Measurements from ENCODE around the gene ABCG1.

GRCh38 chr21:42343963-42344510, 125.1 kb downstream of the ABCG1 start:
- TF ChIP-seq POLR2AphosphoS5 (IDR thresholded peaks at IDR 0.05) (no peak), POLR2A (IDR thresholded peaks at IDR 0.05) (no peak), CTCF (IDR thresholded peaks at IDR 0.05) (no peak)
